Neural cell (in vitro differentiated cells): ENCODE data around the gene CADM1. TPM values are rescaled to one million over a fixed set of nuclear protein-coding genes. Genes with fewer than 3 reads are reported as not detected.

Experiments
- H2AFZ ChIP-seq: fragments of 200-600, 300-800 bp; sonication (generic), shearing (Covaris generic); 2 replicates; pipeline ENCODE4 v1.6.0; 2014; ENCODE audit warnings: low read depth, mild to moderate bottlenecking, antibody characterized with exemption, low read length, moderate library complexity
- H3F3A ChIP-seq: fragments of 200-600 bp; shearing (Covaris generic); 2 replicates; pipeline ENCODE4 v1.6.1; 2016; ENCODE audit warnings: mild to moderate bottlenecking, moderate library complexity, mixed read lengths, antibody characterized with exemption, low read length; ENCODE audit not compliant: insufficient read depth, poor library complexity, severe bottlenecking
- H3K27ac ChIP-seq: fragments of 200-600, 300-800 bp; sonication (generic), shearing (Covaris generic); 2 replicates; pipeline ENCODE4 v1.5.1; 2014; ENCODE audit warnings: mild to moderate bottlenecking, low read length, moderate library complexity
- H3K27me3 ChIP-seq: fragments of 300-800, 200-600 bp; sonication (generic), shearing (Covaris generic); 2 replicates; pipeline ENCODE4 v1.6.0; 2014; ENCODE audit warnings: mild to moderate bottlenecking, low read depth, low read length, moderate library complexity; ENCODE audit not compliant: insufficient read depth
- H3K36me3 ChIP-seq: fragments of 300-800, 200-600 bp; sonication (generic), shearing (Covaris generic); 2 replicates; pipeline ENCODE4 v1.5.1; 2014; ENCODE audit warnings: mild to moderate bottlenecking, antibody characterized with exemption, low read length, moderate library complexity; ENCODE audit not compliant: insufficient read depth
- H3K4me2 ChIP-seq: fragments of 300-800, 200-600 bp; sonication (generic), shearing (Covaris generic); 2 replicates; pipeline ENCODE4 v1.6.0; 2014; ENCODE audit warnings: mild to moderate bottlenecking, low read length
- H3K4me3 ChIP-seq: fragments of 300-800, 200-600 bp; sonication (generic), shearing (Covaris generic); 2 replicates; pipeline ENCODE4 v1.5.1; 2014; ENCODE audit warnings: mild to moderate bottlenecking, low read length, moderate library complexity
- H3K79me2 ChIP-seq: fragments of 200-600 bp; shearing (Covaris generic); replicated peaks from 2 replicates; pipeline ENCODE4 v1.6.0; 2014; ENCODE audit warnings: mild to moderate bottlenecking, low read length, moderate library complexity; ENCODE audit not compliant: insufficient read depth
- H3K9ac ChIP-seq: fragments of 300-800, 200-600 bp; sonication (generic), shearing (Covaris generic); 2 replicates; pipeline ENCODE4 v1.6.1; 2016; ENCODE audit warnings: mild to moderate bottlenecking, low read length, mixed read lengths
- H3K9me2 ChIP-seq: fragments of 200-600 bp; shearing (Covaris generic); 2 replicates; pipeline ENCODE4 v1.6.1; 2016; ENCODE audit warnings: mild to moderate bottlenecking, low read length, mixed read lengths; ENCODE audit not compliant: insufficient read depth
- H3K9me3 ChIP-seq: fragments of 200-600, 300-800 bp; sonication (generic), shearing (Covaris generic); 2 replicates; pipeline ENCODE4 v1.6.1; 2016; ENCODE audit warnings: mild to moderate bottlenecking, mixed run types, low read length, moderate library complexity, mixed read lengths
- H4K20me1 ChIP-seq: fragments of 200-600 bp; shearing (Covaris generic); 2 replicates; pipeline ENCODE4 v1.6.1; 2016; ENCODE audit warnings: mild to moderate bottlenecking, mixed run types; ENCODE audit not compliant: insufficient read depth
- EP300 ChIP-seq: fragments of 450-650 bp; conservative IDR thresholded peaks from 2 replicates; pipeline ENCODE4 v1.6.1; 2014; ENCODE audit warnings: antibody characterized with exemption, mild to moderate bottlenecking, moderate library complexity; ENCODE audit not compliant: poor library complexity, severe bottlenecking
- EZH2 ChIP-seq: fragments of 200-600, 300-800 bp; shearing (Covaris generic), sonication (generic); IDR thresholded peaks from 2 replicates; pipeline ENCODE4 v1.6.1; 2014; ENCODE audit warnings: antibody characterized with exemption, low read length, borderline replicate concordance, mild to moderate bottlenecking; ENCODE audit not compliant: insufficient read depth, poor library complexity, severe bottlenecking
- MXI1 ChIP-seq: fragments of 450-650 bp; conservative IDR thresholded peaks from 2 replicates; pipeline ENCODE4 v1.6.1; 2014; ENCODE audit warnings: antibody characterized with exemption, mild to moderate bottlenecking; ENCODE audit not compliant: poor library complexity, severe bottlenecking
- POLR2AphosphoS5 ChIP-seq: IDR thresholded peaks from 2 replicates; pipeline ENCODE4 v1.6.1; 2012
- RAD21 ChIP-seq: fragments of 450-650 bp; conservative IDR thresholded peaks from 2 replicates; pipeline ENCODE4 v1.6.1; 2014; ENCODE audit warnings: antibody characterized with exemption, mild to moderate bottlenecking, moderate library complexity
- SMC3 ChIP-seq: fragments of 450-650 bp; conservative IDR thresholded peaks from 2 replicates; pipeline ENCODE4 v1.6.1; 2014; ENCODE audit warnings: antibody characterized with exemption, mild to moderate bottlenecking, moderate library complexity; ENCODE audit not compliant: poor library complexity
- TAF1 ChIP-seq: IDR thresholded peaks from 2 replicates; pipeline ENCODE4 v1.6.1; 2012; ENCODE audit warnings: low read depth
- polyA plus RNA-seq: library from polyadenylated mRNA; depleted of rRNA; stranded (reverse); fragments of >200 nt; gene quantifications from 2 replicates; pipeline ENCODE4 v1.2.3, GENCODE V29; 2014
- TF ChIP-seq, protein P1 (sequence below): IDR thresholded peaks from 2 replicates; pipeline ENCODE4 v1.6.1; 2012; ENCODE audit warnings: borderline replicate concordance
- TF ChIP-seq, protein P2 (sequence below): fragments of 450-650 bp; IDR thresholded peaks from 2 replicates; pipeline ENCODE4 v1.5.1; 2014; ENCODE audit warnings: antibody characterized with exemption, mild to moderate bottlenecking, moderate library complexity; ENCODE audit not compliant: poor library complexity, severe bottlenecking

CADM1 gene
- polyA plus RNA-seq, 1 donor from 2014 or later: 92.1 TPM

DNA sequence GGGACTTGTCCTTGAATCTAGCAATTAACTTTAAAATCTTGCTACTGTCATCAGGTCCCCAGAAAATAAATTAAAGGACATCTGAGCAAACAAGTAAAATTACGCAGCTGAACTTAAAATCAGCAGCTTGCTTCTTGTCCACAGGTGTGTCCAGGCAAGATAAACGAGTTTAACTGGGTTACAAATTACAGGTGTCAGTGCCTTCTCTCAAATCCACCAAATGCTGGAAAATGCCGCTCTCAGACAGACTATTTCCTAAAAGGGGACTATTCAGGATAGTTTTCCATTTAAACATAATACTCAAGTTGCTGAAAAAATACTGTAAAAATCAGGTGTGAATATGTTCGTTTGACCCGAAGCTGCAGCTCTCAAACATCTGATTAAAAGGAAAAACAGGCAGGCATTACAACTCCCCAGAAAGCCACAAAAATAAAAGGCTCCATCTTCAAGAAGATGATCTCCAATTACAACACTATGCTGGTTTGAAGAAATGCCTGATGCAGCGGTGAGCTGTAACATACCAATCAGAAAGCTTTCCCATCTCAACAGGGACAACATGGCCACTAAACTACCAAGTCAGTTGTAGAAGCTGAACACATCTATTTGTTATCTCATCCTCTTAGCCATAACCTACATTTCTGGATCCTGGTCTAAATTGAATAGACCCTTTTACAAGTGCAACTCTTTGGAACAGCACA lies 82.1 kb downstream of the CADM1 start:
- TF ChIP-seq, protein P1, sequence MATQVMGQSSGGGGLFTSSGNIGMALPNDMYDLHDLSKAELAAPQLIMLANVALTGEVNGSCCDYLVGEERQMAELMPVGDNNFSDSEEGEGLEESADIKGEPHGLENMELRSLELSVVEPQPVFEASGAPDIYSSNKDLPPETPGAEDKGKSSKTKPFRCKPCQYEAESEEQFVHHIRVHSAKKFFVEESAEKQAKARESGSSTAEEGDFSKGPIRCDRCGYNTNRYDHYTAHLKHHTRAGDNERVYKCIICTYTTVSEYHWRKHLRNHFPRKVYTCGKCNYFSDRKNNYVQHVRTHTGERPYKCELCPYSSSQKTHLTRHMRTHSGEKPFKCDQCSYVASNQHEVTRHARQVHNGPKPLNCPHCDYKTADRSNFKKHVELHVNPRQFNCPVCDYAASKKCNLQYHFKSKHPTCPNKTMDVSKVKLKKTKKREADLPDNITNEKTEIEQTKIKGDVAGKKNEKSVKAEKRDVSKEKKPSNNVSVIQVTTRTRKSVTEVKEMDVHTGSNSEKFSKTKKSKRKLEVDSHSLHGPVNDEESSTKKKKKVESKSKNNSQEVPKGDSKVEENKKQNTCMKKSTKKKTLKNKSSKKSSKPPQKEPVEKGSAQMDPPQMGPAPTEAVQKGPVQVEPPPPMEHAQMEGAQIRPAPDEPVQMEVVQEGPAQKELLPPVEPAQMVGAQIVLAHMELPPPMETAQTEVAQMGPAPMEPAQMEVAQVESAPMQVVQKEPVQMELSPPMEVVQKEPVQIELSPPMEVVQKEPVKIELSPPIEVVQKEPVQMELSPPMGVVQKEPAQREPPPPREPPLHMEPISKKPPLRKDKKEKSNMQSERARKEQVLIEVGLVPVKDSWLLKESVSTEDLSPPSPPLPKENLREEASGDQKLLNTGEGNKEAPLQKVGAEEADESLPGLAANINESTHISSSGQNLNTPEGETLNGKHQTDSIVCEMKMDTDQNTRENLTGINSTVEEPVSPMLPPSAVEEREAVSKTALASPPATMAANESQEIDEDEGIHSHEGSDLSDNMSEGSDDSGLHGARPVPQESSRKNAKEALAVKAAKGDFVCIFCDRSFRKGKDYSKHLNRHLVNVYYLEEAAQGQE: no peak
- TF ChIP-seq EZH2: no peak
- TF ChIP-seq MXI1: no peak
- TF ChIP-seq EP300: no peak
- TF ChIP-seq POLR2AphosphoS5: no peak
- TF ChIP-seq RAD21: no peak
- no peak for TF ChIP-seq TAF1
- Histone ChIP-seq H3F3A (no peaks in the 10 kb centered on the region), H2AFZ (no peak overlapping the region), H3K9me2 (no peaks in the 10 kb centered on the region), H3K27me3 (no peaks in the 10 kb centered on the region), H3K27ac (no peak overlapping the region), H3K79me2 (peaks cover 23% of the 10 kb centered on the region), H3K9me3 (no peaks in the 10 kb centered on the region), H3K9ac (no peak overlapping the region), H3K4me3 (no peak overlapping the region), H3K36me3 (no peaks in the 10 kb centered on the region), H4K20me1 (no peaks in the 10 kb centered on the region), H3K4me2 (no peak overlapping the region)

DNA sequence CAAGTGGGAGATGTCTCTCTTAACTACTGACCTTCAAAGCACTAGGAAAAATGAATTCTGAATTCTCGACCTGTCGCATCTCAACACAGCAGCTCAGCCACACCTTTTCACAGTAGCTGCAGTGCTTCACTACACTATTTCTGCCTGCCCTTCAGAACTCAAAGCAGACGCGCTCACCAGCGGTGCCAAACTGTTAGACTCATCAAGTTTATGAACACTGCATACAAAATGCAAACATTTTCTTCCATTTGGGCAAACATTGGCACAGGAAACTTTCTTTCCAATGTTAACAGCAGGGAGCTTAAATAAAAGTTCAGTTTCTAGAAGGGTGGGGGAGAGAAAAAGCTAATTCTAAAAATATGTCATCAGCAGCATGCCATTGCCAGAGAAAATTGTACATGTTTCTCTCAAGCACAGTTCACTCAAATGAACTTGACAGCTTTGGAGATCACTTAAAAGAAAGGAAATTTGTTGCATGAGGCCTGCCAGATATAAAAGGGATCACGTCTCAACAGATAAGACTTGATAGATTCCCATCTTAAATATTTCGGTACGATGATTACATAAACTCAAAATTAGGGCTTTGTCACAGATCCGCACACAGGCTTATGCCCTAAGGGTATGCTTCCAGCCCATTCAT lies 82.7 kb downstream of the CADM1 start:
- no peak overlapping the region for H2AFZ ChIP-seq
- H3K9me3 ChIP-seq: no peaks in the 10 kb centered on the region
- no peaks in the 10 kb centered on the region for H4K20me1 ChIP-seq
- no peaks in the 10 kb centered on the region for H3K36me3 ChIP-seq
- H3K27ac ChIP-seq: no peak overlapping the region
- H3K9me2 ChIP-seq: no peaks in the 10 kb centered on the region
- TF ChIP-seq, protein P1: no peak
- TF ChIP-seq EZH2 (no peak), SMC3 (no peak), RAD21 (no peak), POLR2AphosphoS5 (no peak), TAF1 (no peak), EP300 (no peak), MXI1 (no peak)
- TF ChIP-seq, protein P2, sequence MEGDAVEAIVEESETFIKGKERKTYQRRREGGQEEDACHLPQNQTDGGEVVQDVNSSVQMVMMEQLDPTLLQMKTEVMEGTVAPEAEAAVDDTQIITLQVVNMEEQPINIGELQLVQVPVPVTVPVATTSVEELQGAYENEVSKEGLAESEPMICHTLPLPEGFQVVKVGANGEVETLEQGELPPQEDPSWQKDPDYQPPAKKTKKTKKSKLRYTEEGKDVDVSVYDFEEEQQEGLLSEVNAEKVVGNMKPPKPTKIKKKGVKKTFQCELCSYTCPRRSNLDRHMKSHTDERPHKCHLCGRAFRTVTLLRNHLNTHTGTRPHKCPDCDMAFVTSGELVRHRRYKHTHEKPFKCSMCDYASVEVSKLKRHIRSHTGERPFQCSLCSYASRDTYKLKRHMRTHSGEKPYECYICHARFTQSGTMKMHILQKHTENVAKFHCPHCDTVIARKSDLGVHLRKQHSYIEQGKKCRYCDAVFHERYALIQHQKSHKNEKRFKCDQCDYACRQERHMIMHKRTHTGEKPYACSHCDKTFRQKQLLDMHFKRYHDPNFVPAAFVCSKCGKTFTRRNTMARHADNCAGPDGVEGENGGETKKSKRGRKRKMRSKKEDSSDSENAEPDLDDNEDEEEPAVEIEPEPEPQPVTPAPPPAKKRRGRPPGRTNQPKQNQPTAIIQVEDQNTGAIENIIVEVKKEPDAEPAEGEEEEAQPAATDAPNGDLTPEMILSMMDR: no peak
- no peaks in the 10 kb centered on the region for H3F3A ChIP-seq
- no peaks in the 10 kb centered on the region for H3K27me3 ChIP-seq
- H3K79me2 ChIP-seq: peaks cover 23% of the 10 kb centered on the region
- H3K4me3 ChIP-seq: no peak overlapping the region
- no peak overlapping the region for H3K4me2 ChIP-seq
- no peak overlapping the region for H3K9ac ChIP-seq
